SHP77 treated with DMSO at 0.1 percent for 48 hours (cell line): Measurements from ENCODE around the gene MAGI2.
"Not testable (repeated sequence)": the region's sequence is repeated elsewhere in the genome, so short reads cannot be mapped to it uniquely, and the experiment has no call there.

Experiments used
- DNase-seq: peaks from one replicate; lab custom pipeline; 2025; lab: John Stamatoyannopoulos, UW

The MAGI2 gene

DNA sequence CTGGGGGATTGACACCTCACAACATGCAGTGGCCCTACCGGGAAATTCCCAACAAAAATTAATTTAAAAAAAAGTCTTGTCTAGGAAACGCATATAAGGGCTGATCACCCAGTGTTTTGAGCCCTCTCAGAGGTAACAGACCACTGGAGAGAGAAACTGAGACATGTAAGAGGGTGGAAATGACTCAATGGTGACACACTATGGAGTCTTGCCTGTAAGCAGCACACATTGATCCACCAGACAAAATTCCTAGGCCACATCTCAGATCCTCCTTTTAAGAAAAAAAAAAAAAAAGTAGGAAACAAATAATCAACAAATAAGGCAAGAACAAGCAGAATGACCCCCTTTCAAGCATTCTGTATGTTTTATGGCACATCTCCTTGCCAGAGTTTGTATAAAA lies 296.2 kb downstream of the MAGI2 start:
- DNase-seq: no peak

- DNase-seq: no peak
Observed at GRCh38 chr7:79149831-79150230, 303.6 kb downstream of the MAGI2 start.

GRCh38 chr7:79142706-79143105 lies 310.8 kb downstream of the MAGI2 start:
- DNase-seq: no peak

DNA sequence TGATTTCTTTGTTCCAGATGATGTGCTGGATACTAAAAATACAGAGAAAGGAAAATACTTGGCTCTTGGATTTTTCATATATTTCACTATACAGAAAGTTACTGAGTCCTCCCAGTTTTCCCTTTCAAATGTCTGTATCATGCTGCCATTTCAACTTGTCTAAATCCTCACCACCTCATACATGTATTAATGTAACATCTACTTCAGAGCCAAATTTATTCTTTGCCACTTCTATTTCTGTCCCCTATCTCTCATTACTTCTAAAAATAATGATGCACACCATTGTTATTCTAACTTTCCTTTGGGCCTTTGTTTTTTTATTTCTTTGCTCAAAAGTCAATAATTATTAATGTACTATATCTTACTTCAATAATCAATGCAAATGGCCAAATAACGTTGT lies 312.2 kb downstream of the MAGI2 start:
- no peak for DNase-seq

DNA sequence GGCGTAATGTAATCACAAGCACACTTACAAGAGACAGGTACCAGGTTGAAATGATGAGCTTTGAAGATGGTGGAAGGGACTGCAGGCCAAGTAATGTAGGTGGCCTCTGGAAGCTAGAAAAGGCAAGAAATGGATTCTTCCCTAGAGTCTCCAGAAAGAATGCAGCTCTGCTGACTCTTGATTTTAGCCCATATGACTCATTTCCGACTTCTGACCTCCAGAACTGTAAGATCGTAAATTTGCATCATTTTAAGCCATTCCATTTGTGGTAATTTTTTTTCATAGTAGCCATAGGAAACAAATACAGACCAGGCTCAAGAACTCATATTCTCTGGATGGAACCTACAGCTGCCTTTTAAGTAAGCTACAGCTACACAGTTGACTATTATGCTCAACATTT lies 315.5 kb downstream of the MAGI2 start:
- DNase-seq: no peak

DNA sequence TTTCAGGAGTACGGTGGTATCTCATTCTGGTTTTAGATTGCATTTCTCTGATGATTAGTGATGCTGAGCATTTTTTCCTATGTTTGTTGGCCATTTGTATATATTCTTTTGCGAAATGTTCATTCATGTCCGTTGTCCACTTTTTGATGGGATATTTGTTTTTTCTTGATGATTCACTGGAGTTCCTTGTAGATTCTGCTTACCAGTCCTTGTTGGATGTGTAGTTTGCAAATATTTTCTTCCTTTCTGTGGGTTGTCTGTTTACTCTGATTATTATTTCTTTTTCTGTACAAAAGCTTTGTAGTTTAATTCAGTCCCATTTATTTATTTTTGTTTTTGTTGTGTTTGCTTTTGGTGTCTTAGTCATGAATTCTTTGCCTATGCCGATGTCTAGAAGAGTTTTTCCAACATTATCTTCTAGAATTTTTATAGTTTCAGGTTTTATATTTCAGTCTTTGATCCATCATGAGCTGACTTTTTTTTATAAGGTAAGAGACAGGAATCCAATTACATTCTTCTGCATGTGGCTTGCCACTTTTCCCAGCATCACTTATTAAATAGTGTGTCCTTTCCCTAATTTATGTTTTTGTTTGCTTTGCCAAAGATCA lies 320.5 kb downstream of the MAGI2 start:
- DNase-seq: no peak

GRCh38 chr7:79130715-79131114 lies 322.8 kb downstream of the MAGI2 start:
- no peak for DNase-seq

DNA sequence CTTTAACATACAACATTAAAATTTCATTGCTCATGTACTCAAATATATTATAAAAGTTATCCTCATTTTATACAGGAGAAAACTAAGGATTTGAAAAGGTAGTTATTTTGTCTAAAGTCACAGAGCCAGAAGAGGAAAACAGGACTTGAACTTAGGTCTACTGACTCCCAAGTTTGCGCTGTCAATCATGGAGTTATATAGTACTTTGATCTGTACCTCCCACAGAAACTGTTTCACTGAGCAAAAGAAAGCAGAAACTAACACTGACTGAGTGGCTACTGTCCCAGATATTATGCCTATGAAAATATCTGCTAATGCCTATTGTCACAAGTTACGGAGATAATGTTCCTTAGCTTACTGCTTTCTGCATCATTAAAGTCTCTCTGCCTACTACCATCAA lies 329.1 kb downstream of the MAGI2 start:
- DNase-seq: no peak

DNA sequence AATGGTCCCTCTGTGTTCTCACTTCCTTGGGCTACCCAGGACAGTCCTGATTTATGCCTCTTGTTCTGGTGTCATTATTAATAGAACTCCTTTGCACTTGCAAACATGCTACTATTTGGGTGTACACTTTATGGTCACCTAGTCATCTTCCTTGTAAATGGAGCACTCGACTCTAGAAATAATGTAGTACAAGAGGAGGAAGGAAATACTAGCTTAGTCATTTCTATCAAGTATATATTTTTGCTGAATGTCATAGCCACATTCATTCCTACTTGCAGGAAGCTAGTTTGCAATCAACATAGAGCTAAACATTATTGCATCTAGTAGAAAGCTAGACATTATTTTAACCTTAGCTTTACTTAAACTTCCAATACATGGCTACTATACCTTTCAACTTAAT lies 335.3 kb downstream of the MAGI2 start:
- DNase-seq: no peak

DNA sequence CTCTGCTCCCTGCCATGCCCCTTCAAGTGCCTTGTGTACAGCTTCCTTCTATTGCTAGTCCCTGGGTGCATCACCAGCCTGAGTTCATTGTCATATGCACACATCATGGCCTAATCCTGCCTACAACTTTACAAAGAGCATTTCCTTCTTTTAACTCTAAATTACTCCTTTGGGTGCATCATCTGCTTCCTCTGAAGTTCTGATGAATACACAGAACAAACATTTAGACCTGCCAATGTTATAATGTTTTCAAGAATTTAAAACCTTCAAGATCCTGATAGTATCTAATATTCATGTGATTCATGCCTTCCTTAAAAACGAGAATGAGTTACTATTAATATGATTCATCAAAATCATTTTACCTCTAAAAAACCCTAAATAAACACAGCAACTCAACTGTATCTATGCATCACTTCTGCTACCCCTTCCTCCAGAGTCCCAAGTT lies 357.1 kb downstream of the MAGI2 start:
- no peak for DNase-seq

- no peak for DNase-seq
Observed at GRCh38 chr7:79093421-79093820, 360.0 kb downstream of the MAGI2 start.

GRCh38 chr7:79091661-79092060 lies 361.8 kb downstream of the MAGI2 start:
- no peak for DNase-seq

GRCh38 chr7:79091011-79091410 lies 362.5 kb downstream of the MAGI2 start:
- no peak for DNase-seq

DNA sequence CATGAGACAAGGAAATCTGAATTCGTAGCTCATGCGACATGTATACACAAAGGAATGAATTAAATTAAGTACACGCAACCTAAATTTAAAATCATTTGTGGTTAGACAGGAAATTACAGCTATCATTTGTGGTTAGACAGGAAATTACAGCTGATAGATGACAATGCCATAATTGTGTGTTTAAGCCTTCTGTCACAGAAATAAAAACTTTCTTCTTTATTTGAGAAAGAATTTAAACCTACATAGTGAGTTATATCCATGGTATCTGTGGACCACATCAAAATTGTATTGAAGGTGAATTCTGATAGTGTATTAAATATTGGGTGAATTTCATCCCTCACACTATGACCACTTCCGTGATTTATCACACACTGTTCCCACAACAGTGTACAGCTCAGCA lies 362.9 kb downstream of the MAGI2 start:
- no peak for DNase-seq

DNA sequence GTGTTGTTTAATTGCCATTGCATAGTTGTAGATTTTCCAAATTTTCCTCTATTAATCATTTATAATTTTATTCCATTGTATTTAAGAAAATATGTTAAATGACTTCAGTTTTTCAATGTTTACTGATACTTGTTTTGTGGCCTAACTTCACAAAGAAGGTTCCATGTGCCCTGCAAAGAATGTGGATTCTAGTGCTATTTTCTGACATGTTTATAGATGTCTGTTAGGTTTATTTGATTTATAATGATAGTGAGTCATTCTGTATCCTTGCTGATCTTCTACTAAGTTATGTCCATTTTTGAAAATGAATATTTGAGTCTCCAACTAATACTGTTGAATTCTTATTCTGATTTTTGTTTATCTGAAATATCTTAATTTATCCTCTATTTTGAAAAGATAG lies 369.0 kb downstream of the MAGI2 start:
- DNase-seq: no peak

DNA sequence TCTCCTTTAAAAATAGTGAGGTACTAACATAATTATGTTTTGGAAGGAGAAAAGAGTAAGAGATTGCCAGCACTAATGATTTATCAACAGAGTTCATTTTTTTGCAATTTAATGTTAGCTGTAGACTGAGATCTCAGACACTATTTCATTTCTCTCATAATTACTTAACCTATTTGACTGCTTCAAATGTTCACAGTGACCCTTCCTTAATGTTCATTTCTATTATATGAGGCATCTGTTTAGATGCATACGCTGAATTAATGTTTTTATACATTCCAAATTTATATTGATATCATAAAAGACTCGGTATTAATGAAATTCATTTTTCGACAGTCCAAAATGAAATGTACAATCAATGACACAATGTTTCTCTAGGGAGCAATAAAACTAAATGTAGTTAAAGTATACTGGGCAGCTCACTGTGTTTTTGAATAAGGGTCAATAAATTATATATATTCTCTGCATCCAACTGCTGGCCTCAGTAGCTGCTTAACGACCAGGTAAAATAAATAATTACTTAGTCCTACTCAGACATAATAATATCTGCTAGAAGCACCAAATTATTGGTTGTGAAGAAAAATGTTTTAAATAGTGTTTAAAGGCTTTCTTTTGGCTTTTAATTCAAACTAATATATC lies 373.4 kb downstream of the MAGI2 start:
- DNase-seq: no peak

- no peak for DNase-seq
Observed at GRCh38 chr7:79078273-79078672, 375.2 kb downstream of the MAGI2 start.

- DNase-seq: not testable (repeated sequence)
Observed at GRCh38 chr7:79071187-79071586, 382.3 kb downstream of the MAGI2 start.

DNA sequence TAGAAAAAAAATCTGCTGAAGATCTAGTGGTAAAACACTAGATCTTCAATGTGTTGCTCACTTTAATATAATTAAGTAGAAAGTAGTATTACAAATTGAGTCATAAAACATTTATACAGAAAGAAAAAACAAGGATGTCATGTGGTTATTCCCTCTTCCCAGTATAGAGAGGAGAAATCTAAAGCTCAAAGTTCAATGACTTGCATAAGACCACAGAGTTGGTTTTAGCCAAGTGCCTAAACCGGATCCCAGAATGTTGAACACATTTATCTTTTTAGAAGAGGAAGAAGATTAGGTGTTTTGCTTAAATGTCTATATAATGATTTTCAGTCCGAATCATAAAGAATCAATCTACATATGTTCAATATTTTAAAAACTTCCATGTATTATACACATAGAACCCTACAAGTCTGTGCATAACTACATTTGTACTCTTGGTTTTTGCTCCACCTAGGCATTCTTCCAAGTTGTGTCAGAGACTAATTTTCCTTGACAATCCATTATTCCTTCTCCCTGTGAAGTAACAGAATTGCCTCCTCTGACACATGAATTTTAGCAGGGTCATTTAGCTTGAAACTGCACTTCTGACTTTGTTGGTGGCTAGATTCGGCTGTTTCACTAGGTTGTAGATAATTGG lies 389.2 kb downstream of the MAGI2 start:
- DNase-seq: no peak

- DNase-seq: no peak
Observed at GRCh38 chr7:79063019-79063698, 390.3 kb downstream of the MAGI2 start.

DNA sequence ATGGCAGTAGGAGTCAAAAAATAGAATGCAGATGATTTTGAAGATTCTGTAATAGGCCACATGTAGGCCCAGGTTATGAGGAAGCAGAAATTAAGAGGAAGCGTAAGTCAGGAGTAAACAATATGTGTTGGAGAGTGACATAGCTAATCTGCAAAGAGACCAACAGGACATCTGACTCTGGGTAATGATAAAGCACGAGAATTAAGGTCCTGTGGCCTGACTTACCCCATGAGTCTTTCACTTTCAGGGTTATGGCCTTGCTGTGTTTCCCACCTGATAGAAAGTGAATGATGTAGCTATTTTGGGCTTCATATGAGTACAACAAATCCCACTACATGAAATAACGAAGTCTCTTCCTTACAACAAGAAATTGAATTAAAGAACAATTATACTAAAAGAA lies 393.0 kb downstream of the MAGI2 start:
- DNase-seq: no peak

DNA sequence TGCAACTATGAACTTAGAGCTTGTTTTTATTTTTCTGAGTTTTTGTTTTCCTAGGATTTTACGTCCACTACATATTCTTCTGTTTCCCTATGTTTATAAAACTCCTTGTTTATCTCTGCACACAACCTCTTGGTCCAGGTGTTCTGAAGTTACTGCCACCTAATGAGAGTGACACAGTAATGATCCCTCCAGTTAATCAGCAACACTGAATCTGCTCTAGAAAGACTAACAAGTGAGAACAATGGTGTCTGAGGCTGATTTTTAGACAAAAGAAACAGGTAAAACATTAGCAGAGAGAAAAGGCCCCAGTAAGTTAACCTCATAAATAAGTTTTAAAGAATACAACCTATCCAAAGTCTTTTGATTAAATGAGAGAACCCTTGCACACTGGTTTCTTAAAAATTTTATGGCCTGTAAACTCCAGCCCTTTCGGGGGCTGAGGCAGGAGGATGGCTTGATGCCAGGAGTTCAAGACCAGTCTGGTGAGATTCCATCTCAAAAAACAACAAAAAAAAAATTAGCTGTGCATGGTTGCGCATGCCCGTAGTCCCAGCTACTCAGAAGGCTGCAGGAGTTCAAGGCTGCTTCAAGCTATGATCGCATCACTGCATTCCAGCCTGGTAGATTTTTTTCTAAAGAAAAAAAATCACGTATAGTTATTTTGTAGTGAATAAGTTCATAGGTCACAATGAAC lies 397.6 kb downstream of the MAGI2 start:
- no peak for DNase-seq
